ENCODE measurements around the gene AP3S1.

GRCh38 chr5:115811406-115811805, 30.3 kb upstream of the AP3S1 start:
- TF ChIP-seq YY1 (IDR thresholded peaks at IDR 0.05; ENCODE audit: insufficient read depth, insufficient read length) (no peak), SUZ12 (IDR thresholded peaks at IDR 0.05; ENCODE audit: extremely low read depth, insufficient read depth, insufficient read length) (no peak), ZNF274 (IDR thresholded peaks at IDR 0.05; ENCODE audit: low read depth, low read length) (no peak)
